SK-N-SH (cell line): Measurements from ENCODE around the gene C10orf67. TPM values are rescaled to one million over a fixed set of nuclear protein-coding genes. Genes with fewer than 3 reads are reported as not detected.
A peak's percentile ranks its signal among the peaks of the same experiment; 100 is the strongest.

ENCODE experiments used
- CTCF ChIA-PET: fragments of 300-600, 350-600 bp; formaldehyde crosslinking; extraction: SDS; loops from one replicate; lab custom pipeline; 2021; lab: Yijun Ruan, JAX
- POLR2A ChIA-PET: fragments of 350-600 bp; sonication (Branson Sonifier 250); formaldehyde crosslinking; extraction: SDS; loops from one replicate; lab custom pipeline; 2020; ENCODE audit warnings: antibody characterized with exemption, inconsistent platforms; lab: Yijun Ruan, JAX
- DNase-seq: peaks from one replicate; pipeline ENCODE4 v3.0.0; 2012
- H2AFZ ChIP-seq: fragments of 200-600 bp; sonication (generic); 2 replicates; pipeline ENCODE4 v1.8.1; 2016; ENCODE audit warnings: antibody characterized with exemption, mild to moderate bottlenecking, low read depth
- H3F3A ChIP-seq: fragments of 200-600 bp; sonication (generic); replicated peaks from 2 replicates; pipeline ENCODE3; 2016; ENCODE audit warnings: antibody characterized with exemption, mild to moderate bottlenecking; ENCODE audit not compliant: insufficient read depth
- H3K27ac ChIP-seq, 2 experiments: fragments of 200-500 bp in 1 of 2; fragments of 200-600 bp in 1 of 2; sonication (Bioruptor generic) in 1 of 2; sonication (generic), shearing (Covaris generic) in 1 of 2; 2 replicates each; pipeline versions ENCODE4 v1.5.1 to v1.6.1; 2014 to 2016; ENCODE audit warnings: low read depth in 2 of 2, inconsistent platforms in 1 of 2, low read length in 1 of 2, mild to moderate bottlenecking in 1 of 2, mixed read lengths in 1 of 2
- H3K27me3 ChIP-seq: fragments of 200-600 bp; sonication (generic), shearing (Covaris generic); 2 replicates; pipeline ENCODE4 v1.6.1; 2016; ENCODE audit warnings: mixed run types; ENCODE audit not compliant: insufficient read depth
- H3K36me3 ChIP-seq, 2 experiments: fragments of 200-500 bp in 1 of 2; fragments of 200-600 bp in 1 of 2; sonication (Bioruptor generic) in 1 of 2; sonication (generic) in 1 of 2; replicated peaks in 1 of 2; 2 replicates each; pipeline versions ENCODE3 to v1.5.1; 2014 to 2016; ENCODE audit warnings: low read length in 1 of 2, mild to moderate bottlenecking in 1 of 2; ENCODE audit not compliant: insufficient read depth in 2 of 2, control insufficient read depth in 1 of 2
- H3K4me1 ChIP-seq, 2 experiments: fragments of 200-500 bp in 1 of 2; fragments of 200-600 bp in 1 of 2; sonication (Bioruptor generic) in 1 of 2; sonication (generic), shearing (Covaris generic) in 1 of 2; 2 replicates each; pipeline versions ENCODE4 v1.5.1 to v1.6.1; 2014 to 2016; ENCODE audit warnings: low read depth in 1 of 2, low read length in 1 of 2, mixed run types in 1 of 2; ENCODE audit not compliant: insufficient read depth in 2 of 2, control insufficient read depth in 1 of 2
- H3K4me2 ChIP-seq: fragments of 200-600 bp; sonication (generic), shearing (Covaris generic); 2 replicates; pipeline ENCODE4 v1.6.1; 2017; ENCODE audit warnings: mixed run types
- H3K4me3 ChIP-seq, 2 experiments: fragments of 200-500 bp in 1 of 2; fragments of 200-600 bp in 1 of 2; sonication (Bioruptor generic) in 1 of 2; sonication (generic), shearing (Covaris generic) in 1 of 2; 2 replicates each; pipeline versions ENCODE4 v1.5.1 to v1.8.1; 2014 to 2016; ENCODE audit warnings: low read depth in 2 of 2, inconsistent platforms in 1 of 2, low read length in 1 of 2, mild to moderate bottlenecking in 1 of 2, mixed read lengths in 1 of 2, moderate library complexity in 1 of 2
- H3K79me2 ChIP-seq: fragments of 200-600 bp; sonication (generic); 2 replicates; pipeline ENCODE4 v1.8.1; 2017; ENCODE audit warnings: mild to moderate bottlenecking; ENCODE audit not compliant: insufficient read depth
- H3K9ac ChIP-seq: fragments of 200-600 bp; sonication (generic); 2 replicates; pipeline ENCODE4 v1.6.1; 2017; ENCODE audit warnings: mixed run types
- H3K9me2 ChIP-seq: fragments of 200-600 bp; sonication (generic); 2 replicates; pipeline ENCODE4 v1.6.1; 2017; ENCODE audit warnings: mixed run types
- H3K9me3 ChIP-seq: fragments of 200-600 bp; sonication (generic); 2 replicates; pipeline ENCODE4 v1.6.1; 2017; ENCODE audit warnings: mixed run types, mild to moderate bottlenecking, moderate library complexity
- H4K20me1 ChIP-seq: fragments of 200-600 bp; sonication (generic); 2 replicates; pipeline ENCODE4 v1.6.1; 2017; ENCODE audit warnings: mild to moderate bottlenecking, mixed run types; ENCODE audit not compliant: insufficient read depth
- CHD2 ChIP-seq: fragments of 150-350 bp; IDR thresholded peaks from 2 replicates; pipeline ENCODE4 v1.6.1; 2018; ENCODE audit warnings: low read length; ENCODE audit not compliant: partially characterized antibody
- JUND ChIP-seq: IDR thresholded peaks from 2 replicates; pipeline ENCODE4 v1.4.0; 2012
- MEF2A ChIP-seq: IDR thresholded peaks from 2 replicates; pipeline ENCODE4 v1.4.0; 2012; ENCODE audit warnings: low read depth, borderline replicate concordance
- RCOR1 ChIP-seq: fragments of 150-350 bp; IDR thresholded peaks from 2 replicates; pipeline ENCODE4 v1.6.1; 2017; ENCODE audit warnings: antibody characterized with exemption, low read length
- TEAD4 ChIP-seq: IDR thresholded peaks from 2 replicates; pipeline ENCODE4 v1.4.0; 2012; ENCODE audit warnings: mild to moderate bottlenecking, borderline replicate concordance; ENCODE audit not compliant: insufficient read depth
- WGBS: methylation state at CpG from one replicate; pipeline ENCODE4 v1.1.6; 2017; ENCODE audit warnings: low lambda C conversion rate; 5-methylcytosine and 5-hydroxymethylcytosine counted together
- polyA plus RNA-seq, 3 experiments: library from polyadenylated mRNA; depleted of rRNA; stranded (reverse); fragments of >200 nt; gene quantifications; 2 replicates each; pipeline ENCODE4 v1.2.3, GENCODE V29; 2012
- TF ChIP-seq, protein P1 (sequence below): IDR thresholded peaks from 2 replicates; pipeline ENCODE4; 2012
- TF ChIP-seq, protein P2 (sequence below): IDR thresholded peaks from 2 replicates; pipeline ENCODE4 v1.4.0; 2012; ENCODE audit warnings: low read depth, borderline replicate concordance
- TF ChIP-seq, protein P3 (sequence below): fragments of 200-600 bp; sonication (generic); IDR thresholded peaks from 2 replicates; pipeline ENCODE4 v1.6.1; 2017; ENCODE audit warnings: antibody characterized with exemption, mild to moderate bottlenecking, moderate library complexity
- TF ChIP-seq, protein P4 (sequence below): IDR thresholded peaks from 2 replicates; pipeline ENCODE4 v1.6.1; 2012; ENCODE audit warnings: mild to moderate bottlenecking, low read depth, low read length, moderate library complexity
- TF ChIP-seq, protein P5 (sequence below): IDR thresholded peaks from 2 replicates; pipeline ENCODE4 v1.4.0; 2012; ENCODE audit warnings: low read depth
- TF ChIP-seq, protein P6 (sequence below): fragments of 150-350 bp; IDR thresholded peaks from 2 replicates; pipeline ENCODE4 v1.6.1; 2017; ENCODE audit warnings: antibody characterized with exemption, low read length, low read depth, borderline replicate concordance

Gene C10orf67
- polyA plus RNA-seq, 1 of the 3 experiments (the other 2 are of a cell fraction): 0.97 TPM

DNA sequence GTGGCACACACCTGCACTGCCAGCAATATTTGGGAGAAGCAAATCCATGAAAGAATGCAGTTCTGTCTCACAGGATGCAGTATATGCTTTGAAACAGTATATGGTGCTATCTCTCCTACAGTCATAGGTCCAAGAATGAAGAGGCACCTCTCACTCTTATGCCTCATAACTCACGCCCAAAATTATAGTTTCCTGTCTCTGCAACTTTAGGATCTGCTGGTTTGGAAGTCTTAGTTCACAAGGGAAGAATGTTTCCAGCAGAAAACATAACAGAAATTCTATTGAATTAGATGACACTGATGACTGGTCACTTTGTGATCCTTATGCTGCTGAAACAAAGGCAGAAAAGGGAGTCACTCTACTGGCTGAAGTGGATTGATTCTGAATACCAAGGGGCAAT lies 5.7 kb downstream of the C10orf67 start:
- Histone ChIP-seq H3K9me2 (no peaks in the 10 kb centered on the region), H3K79me2 (peaks cover 6% of the 10 kb centered on the region; the same call in 1 of the 2 replicates), H3K9me3 (no peaks in the 10 kb centered on the region), H2AFZ (0 out of 2 replicates have a peak overlapping the region, but pooled peaks have one; percentile 1), H4K20me1 (no peaks in the 10 kb centered on the region), H3K9ac (peak overlapping the region; percentile 63; the same call in 1 of the 2 replicates), H3K4me1 (peaks cover 2 to 35% of the 10 kb centered on the region in 2 experiments; a peak in 3 of 4 replicates), H3K36me3 (no peaks in the 10 kb centered on the region), H3K4me2 (peak overlapping the region; percentile 25; the same call in 1 of the 2 replicates), H3K27ac (peak overlapping the region; percentile 29 to 90; a peak in 3 of 4 replicates), H3K27me3 (no peaks in the 10 kb centered on the region), H3K4me3 (no peak overlapping the region), H3F3A (peaks cover 40% of the 10 kb centered on the region)
- WGBS: 5% methylated on average over 1 of the region's 1 CpG
- no peak; the same call in 1 of the 2 replicates for TF ChIP-seq TEAD4
- TF ChIP-seq, protein P1, sequence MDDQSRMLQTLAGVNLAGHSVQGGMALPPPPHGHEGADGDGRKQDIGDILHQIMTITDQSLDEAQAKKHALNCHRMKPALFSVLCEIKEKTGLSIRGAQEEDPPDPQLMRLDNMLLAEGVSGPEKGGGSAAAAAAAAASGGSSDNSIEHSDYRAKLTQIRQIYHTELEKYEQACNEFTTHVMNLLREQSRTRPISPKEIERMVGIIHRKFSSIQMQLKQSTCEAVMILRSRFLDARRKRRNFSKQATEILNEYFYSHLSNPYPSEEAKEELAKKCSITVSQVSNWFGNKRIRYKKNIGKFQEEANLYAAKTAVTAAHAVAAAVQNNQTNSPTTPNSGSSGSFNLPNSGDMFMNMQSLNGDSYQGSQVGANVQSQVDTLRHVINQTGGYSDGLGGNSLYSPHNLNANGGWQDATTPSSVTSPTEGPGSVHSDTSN: peak; percentile 38
- no peak for TF ChIP-seq RCOR1
- TF ChIP-seq, protein P2, sequence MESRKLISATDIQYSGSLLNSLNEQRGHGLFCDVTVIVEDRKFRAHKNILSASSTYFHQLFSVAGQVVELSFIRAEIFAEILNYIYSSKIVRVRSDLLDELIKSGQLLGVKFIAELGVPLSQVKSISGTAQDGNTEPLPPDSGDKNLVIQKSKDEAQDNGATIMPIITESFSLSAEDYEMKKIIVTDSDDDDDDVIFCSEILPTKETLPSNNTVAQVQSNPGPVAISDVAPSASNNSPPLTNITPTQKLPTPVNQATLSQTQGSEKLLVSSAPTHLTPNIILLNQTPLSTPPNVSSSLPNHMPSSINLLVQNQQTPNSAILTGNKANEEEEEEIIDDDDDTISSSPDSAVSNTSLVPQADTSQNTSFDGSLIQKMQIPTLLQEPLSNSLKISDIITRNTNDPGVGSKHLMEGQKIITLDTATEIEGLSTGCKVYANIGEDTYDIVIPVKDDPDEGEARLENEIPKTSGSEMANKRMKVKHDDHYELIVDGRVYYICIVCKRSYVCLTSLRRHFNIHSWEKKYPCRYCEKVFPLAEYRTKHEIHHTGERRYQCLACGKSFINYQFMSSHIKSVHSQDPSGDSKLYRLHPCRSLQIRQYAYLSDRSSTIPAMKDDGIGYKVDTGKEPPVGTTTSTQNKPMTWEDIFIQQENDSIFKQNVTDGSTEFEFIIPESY: 0 out of 2 replicates have a peak, but pooled peaks have one; percentile 0
- TF ChIP-seq JUND: 0 out of 2 replicates have a peak, but pooled peaks have one; percentile 9
- TF ChIP-seq, protein P3, sequence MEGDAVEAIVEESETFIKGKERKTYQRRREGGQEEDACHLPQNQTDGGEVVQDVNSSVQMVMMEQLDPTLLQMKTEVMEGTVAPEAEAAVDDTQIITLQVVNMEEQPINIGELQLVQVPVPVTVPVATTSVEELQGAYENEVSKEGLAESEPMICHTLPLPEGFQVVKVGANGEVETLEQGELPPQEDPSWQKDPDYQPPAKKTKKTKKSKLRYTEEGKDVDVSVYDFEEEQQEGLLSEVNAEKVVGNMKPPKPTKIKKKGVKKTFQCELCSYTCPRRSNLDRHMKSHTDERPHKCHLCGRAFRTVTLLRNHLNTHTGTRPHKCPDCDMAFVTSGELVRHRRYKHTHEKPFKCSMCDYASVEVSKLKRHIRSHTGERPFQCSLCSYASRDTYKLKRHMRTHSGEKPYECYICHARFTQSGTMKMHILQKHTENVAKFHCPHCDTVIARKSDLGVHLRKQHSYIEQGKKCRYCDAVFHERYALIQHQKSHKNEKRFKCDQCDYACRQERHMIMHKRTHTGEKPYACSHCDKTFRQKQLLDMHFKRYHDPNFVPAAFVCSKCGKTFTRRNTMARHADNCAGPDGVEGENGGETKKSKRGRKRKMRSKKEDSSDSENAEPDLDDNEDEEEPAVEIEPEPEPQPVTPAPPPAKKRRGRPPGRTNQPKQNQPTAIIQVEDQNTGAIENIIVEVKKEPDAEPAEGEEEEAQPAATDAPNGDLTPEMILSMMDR: peak; percentile 21; the same call in 1 of the 2 replicates
- TF ChIP-seq MEF2A: no peak
- POLR2A ChIA-PET: no interaction called here
- CTCF ChIA-PET: no interaction called here
- no peak for DNase-seq

DNA sequence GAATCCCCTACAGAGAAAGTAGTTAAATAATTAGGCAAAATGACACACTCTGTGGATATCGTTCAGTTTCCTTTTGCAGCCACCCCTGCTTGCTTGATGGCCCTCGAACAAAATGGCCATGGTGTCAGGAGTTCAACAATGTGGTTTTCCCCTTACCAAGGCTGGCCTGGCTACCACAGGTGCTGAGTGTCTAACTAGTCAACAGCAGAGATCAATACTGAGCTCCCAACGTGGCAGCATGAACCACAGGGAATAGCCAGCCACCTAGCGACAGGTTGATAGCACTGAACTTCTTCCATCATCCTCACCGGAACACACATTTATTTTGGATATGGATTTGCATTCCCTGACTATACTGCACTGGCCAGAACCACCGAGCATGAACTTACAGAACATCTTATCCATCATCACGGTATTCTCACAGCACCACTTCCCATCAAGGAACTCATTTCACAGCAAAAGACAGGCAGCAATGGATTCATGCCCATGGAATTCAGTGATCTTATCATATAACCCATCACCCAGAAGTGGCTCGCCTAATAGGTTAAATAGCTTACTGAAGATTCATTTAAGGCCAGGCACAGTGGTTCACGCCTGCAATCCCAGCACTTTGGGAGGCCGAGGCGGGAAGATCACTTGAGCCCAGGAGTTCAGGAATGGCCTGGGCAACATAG lies 6.3 kb downstream of the C10orf67 start:
- Histone ChIP-seq H3F3A (peaks cover 40% of the 10 kb centered on the region), H3K4me2 (peak overlapping the region; percentile 25; the same call in 1 of the 2 replicates), H3K9me2 (no peaks in the 10 kb centered on the region), H3K9me3 (no peaks in the 10 kb centered on the region), H3K36me3 (no peaks in the 10 kb centered on the region), H3K4me1 (peaks cover 2 to 35% of the 10 kb centered on the region in 2 experiments; a peak in 3 of 4 replicates), H3K27me3 (no peaks in the 10 kb centered on the region), H3K9ac (peak overlapping the region; percentile 63; the same call in 1 of the 2 replicates), H3K79me2 (peaks cover under 1% of the 10 kb centered on the region; the same call in 1 of the 2 replicates), H2AFZ (no peak overlapping the region), H4K20me1 (no peaks in the 10 kb centered on the region), H3K27ac (peak overlapping the region in 1 of 2 experiments; percentile 90; a peak in 2 of 4 replicates), H3K4me3 (no peak overlapping the region)
- ChIA-PET CTCF (interaction anchor here (1.2 kb wide), 1 partner anchor 23 kb away, joined by 4 read pairs; no protein-coding TSS in a partner anchor), POLR2A (no interaction called here)
- 26% methylated on average over 11 of the region's 11 CpGs for WGBS
- no peak for DNase-seq
- TF ChIP-seq RCOR1 (no peak), CHD2 (no peak)
- TF ChIP-seq, protein P4, sequence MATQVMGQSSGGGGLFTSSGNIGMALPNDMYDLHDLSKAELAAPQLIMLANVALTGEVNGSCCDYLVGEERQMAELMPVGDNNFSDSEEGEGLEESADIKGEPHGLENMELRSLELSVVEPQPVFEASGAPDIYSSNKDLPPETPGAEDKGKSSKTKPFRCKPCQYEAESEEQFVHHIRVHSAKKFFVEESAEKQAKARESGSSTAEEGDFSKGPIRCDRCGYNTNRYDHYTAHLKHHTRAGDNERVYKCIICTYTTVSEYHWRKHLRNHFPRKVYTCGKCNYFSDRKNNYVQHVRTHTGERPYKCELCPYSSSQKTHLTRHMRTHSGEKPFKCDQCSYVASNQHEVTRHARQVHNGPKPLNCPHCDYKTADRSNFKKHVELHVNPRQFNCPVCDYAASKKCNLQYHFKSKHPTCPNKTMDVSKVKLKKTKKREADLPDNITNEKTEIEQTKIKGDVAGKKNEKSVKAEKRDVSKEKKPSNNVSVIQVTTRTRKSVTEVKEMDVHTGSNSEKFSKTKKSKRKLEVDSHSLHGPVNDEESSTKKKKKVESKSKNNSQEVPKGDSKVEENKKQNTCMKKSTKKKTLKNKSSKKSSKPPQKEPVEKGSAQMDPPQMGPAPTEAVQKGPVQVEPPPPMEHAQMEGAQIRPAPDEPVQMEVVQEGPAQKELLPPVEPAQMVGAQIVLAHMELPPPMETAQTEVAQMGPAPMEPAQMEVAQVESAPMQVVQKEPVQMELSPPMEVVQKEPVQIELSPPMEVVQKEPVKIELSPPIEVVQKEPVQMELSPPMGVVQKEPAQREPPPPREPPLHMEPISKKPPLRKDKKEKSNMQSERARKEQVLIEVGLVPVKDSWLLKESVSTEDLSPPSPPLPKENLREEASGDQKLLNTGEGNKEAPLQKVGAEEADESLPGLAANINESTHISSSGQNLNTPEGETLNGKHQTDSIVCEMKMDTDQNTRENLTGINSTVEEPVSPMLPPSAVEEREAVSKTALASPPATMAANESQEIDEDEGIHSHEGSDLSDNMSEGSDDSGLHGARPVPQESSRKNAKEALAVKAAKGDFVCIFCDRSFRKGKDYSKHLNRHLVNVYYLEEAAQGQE: no peak
- TF ChIP-seq, protein P5, sequence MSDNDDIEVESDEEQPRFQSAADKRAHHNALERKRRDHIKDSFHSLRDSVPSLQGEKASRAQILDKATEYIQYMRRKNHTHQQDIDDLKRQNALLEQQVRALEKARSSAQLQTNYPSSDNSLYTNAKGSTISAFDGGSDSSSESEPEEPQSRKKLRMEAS: no peak; the same call in 1 of the 2 replicates
- TF ChIP-seq, protein P6, sequence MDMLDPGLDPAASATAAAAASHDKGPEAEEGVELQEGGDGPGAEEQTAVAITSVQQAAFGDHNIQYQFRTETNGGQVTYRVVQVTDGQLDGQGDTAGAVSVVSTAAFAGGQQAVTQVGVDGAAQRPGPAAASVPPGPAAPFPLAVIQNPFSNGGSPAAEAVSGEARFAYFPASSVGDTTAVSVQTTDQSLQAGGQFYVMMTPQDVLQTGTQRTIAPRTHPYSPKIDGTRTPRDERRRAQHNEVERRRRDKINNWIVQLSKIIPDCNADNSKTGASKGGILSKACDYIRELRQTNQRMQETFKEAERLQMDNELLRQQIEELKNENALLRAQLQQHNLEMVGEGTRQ: no peak
- TF ChIP-seq, protein P1: peak; percentile 89
